K562 (cell line): Measurements from ENCODE around the gene PDPK1. TPM values are rescaled to one million over a fixed set of nuclear protein-coding genes. Genes with fewer than 3 reads are reported as not detected.

ENCODE experiments used
- ADNP ChIP-seq: fragments of 200-800 bp; sonication (Bioruptor generic); IDR thresholded peaks from 2 replicates; pipeline ENCODE4 v1.6.1; 2016; ENCODE audit warnings: missing genetic modification characterization, missing compliant biosample characterization
- ARID1B ChIP-seq: fragments of 450-650 bp; IDR thresholded peaks from 2 replicates; pipeline ENCODE4 v1.6.1; 2016; ENCODE audit warnings: antibody characterized with exemption, mild to moderate bottlenecking, inconsistent platforms
- CCAR2 ChIP-seq: fragments of 200-400 bp; formaldehyde crosslinking; IDR thresholded peaks from 2 replicates; pipeline ENCODE4 v1.6.1; 2017; ENCODE audit warnings: mild to moderate bottlenecking, low read depth, low read length
- CREM ChIP-seq: IDR thresholded peaks from 2 replicates; pipeline ENCODE4 v1.6.1; 2014; ENCODE audit warnings: antibody characterized with exemption, low read depth
- DPF2 ChIP-seq: fragments of 450-650 bp; IDR thresholded peaks from 2 replicates; pipeline ENCODE4 v1.6.1; 2016
- FOXJ2 ChIP-seq: fragments of 200-800 bp; sonication (Bioruptor generic); IDR thresholded peaks from 2 replicates; pipeline ENCODE4 v1.6.1; 2016; ENCODE audit warnings: missing genetic modification characterization, missing compliant biosample characterization
- IRF2 ChIP-seq: sonication (generic); formaldehyde crosslinking; IDR thresholded peaks from 2 replicates; pipeline ENCODE4 v1.8.1; 2022; ENCODE audit warnings: mild to moderate bottlenecking, missing genetic modification reagents
- MAFK ChIP-seq: IDR thresholded peaks from 2 replicates; pipeline ENCODE4 v1.6.1; 2011; ENCODE audit warnings: low read length, improper control_type of control experiment
- MYC ChIP-seq, 2 experiments: fragments of 250-450 bp in 1 of 2; sonication (Bioruptor Pico) in 1 of 2; IDR thresholded peaks; 2 replicates each; pipeline versions ENCODE4 v1.5.1 to v1.6.1; 2012 to 2021; ENCODE audit warnings: low read depth in 2 of 2, borderline replicate concordance in 1 of 2, improper control_type of control experiment in 1 of 2, low read length in 1 of 2, mild to moderate bottlenecking in 1 of 2, moderate library complexity in 1 of 2
- NFRKB ChIP-seq: fragments of 450-650 bp; IDR thresholded peaks from 2 replicates; pipeline ENCODE4 v1.6.1; 2016; ENCODE audit warnings: low read depth
- NRF1 ChIP-seq, 2 experiments: fragments of 450-650 bp; IDR thresholded peaks in 1 of 2; conservative IDR thresholded peaks in 1 of 2; 2 replicates each; pipeline ENCODE4 v1.6.1; 2014; ENCODE audit warnings: mild to moderate bottlenecking in 2 of 2
- PHF21A ChIP-seq: fragments of 450-650 bp; IDR thresholded peaks from 2 replicates; pipeline ENCODE4 v1.6.1; 2017; ENCODE audit warnings: low read depth, borderline replicate concordance
- POLR2G ChIP-seq: fragments of 200-400 bp; formaldehyde crosslinking; IDR thresholded peaks from 2 replicates; pipeline ENCODE4 v1.6.1; 2017; ENCODE audit warnings: low read depth, mild to moderate bottlenecking, antibody characterized with exemption, low read length, moderate library complexity
- ZFX ChIP-seq: sonication (generic); formaldehyde crosslinking; IDR thresholded peaks from 2 replicates; pipeline ENCODE4 v1.8.0; 2022; ENCODE audit warnings: mild to moderate bottlenecking, missing genetic modification reagents, moderate library complexity
- ZNF143 ChIP-seq: sonication (generic); formaldehyde crosslinking; IDR thresholded peaks from 2 replicates; pipeline ENCODE4 v1.9.0; 2022; ENCODE audit warnings: mild to moderate bottlenecking, missing genetic modification reagents
- polyA plus RNA-seq, 8 experiments: library from polyadenylated mRNA; depleted of rRNA in 4 of 8; stranded (reverse) in 5 of 8; unstranded in 3 of 8; fragments of >200 nt; fragmentation: Nextera tagmentation in 2 of 8; fragmentation: Illumina TruSeq in 1 of 8; extraction: Ambion mirVana in 2 of 8; extraction: Trizol in 1 of 8; gene quantifications; 2 replicates each; pipeline versions ENCODE4 v1.2.1 to v1.2.3, GENCODE V29; 2011 to 2014; ENCODE audit warnings: inconsistent platforms in 1 of 8, missing spikeins in 1 of 8
- total RNA-seq, 7 experiments: library from RNA; depleted of rRNA in 6 of 7; stranded (reverse); fragments of >200 nt in 6 of 7; fragmentation: Illumina TruSeq in 2 of 7; extraction: Trizol in 2 of 7; gene quantifications; 2 replicates each; pipeline versions ENCODE4 v1.2.1 to v1.2.3, GENCODE V29; 2011 to 2021; ENCODE audit warnings: low replicate concordance in 1 of 7
- TF ChIP-seq, protein P1 (sequence below), 2 experiments: fragments of 450-650 bp in 1 of 2; sonication (generic) in 1 of 2; formaldehyde crosslinking in 1 of 2; IDR thresholded peaks in 1 of 2; conservative IDR thresholded peaks in 1 of 2; 2 replicates each; pipeline versions ENCODE4 v1.6.1 to v1.8.1; 2016 to 2023; ENCODE audit warnings: mild to moderate bottlenecking in 2 of 2, moderate library complexity in 2 of 2, inconsistent platforms in 1 of 2, missing genetic modification reagents in 1 of 2
- TF ChIP-seq, protein P2 (sequence below): fragments of 450-650 bp; IDR thresholded peaks from 2 replicates; pipeline ENCODE4 v1.6.1; 2016
- TF ChIP-seq, protein P3 (sequence below), 2 experiments: fragments of 450-650 bp; IDR thresholded peaks; 2 replicates each; pipeline ENCODE4 v1.6.1; 2018; ENCODE audit warnings: mild to moderate bottlenecking in 2 of 2, low read depth in 1 of 2; ENCODE audit not compliant: partially characterized antibody in 2 of 2
- TF ChIP-seq, protein P4 (sequence below): fragments of 200-800 bp; sonication (Bioruptor generic); IDR thresholded peaks from 2 replicates; pipeline ENCODE4 v1.6.1; 2017; ENCODE audit warnings: missing genetic modification characterization, missing compliant biosample characterization

Gene PDPK1
- total and polyA plus RNA-seq, 9 of the 15 experiments (the other 6 are each of a cell fraction or from before 2014, with no cell fraction given), result 4.0 to 37.2 (median 18.7) TPM

DNA sequence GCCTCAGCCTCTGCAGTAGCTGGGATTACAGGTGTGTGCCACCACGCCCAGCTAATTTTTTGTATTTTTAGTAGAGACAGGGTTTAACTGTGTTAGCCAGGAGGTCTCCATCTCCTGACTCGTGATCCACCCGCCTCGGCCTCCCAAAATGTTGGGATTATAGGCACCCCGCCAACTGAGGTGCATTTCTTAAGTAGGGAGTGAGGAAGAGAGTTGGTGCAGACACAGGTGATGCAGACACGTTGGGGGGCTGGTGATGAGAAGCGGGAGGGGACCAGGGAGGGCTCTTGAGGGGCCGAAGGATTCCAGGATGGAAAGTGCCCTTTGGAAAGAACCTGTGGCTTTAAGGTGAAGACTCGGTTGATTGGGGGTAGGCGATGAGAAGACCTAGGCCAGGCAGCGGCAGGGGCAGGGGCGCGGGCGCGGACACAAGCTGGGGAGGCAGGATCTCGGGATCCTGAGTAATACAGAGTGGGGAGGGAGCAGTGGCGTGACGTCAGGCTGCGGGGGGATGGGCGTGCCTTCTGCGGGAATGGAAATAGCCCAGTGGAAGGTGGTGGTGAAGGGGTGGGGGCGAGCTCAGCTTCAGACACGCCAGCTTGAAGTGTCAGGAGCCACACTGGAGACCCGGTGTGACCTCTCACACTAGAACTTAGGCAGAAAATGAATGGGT lies 26.6 kb upstream of the PDPK1 start (continued):
- TF ChIP-seq CREM, result peak; percentile 97
- 0 out of 2 replicates have a peak, but pooled peaks have one; percentile 29 for TF ChIP-seq NFRKB
- 0 out of 2 replicates have a peak, but pooled peaks have one; percentile 43 for TF ChIP-seq ZFX (CRISPR knock-in tag)
- no peak for TF ChIP-seq ADNP
- TF ChIP-seq, protein P1, sequence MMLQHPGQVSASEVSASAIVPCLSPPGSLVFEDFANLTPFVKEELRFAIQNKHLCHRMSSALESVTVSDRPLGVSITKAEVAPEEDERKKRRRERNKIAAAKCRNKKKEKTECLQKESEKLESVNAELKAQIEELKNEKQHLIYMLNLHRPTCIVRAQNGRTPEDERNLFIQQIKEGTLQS (IDR thresholded peaks at IDR 0.05), result peak; percentile 83
- TF ChIP-seq, protein P1 (CRISPR knock-in tag; conservative IDR thresholded peaks at IDR 0.05), result no peak
- no peak for TF ChIP-seq IRF2 (CRISPR knock-in tag)
- TF ChIP-seq, protein P2, sequence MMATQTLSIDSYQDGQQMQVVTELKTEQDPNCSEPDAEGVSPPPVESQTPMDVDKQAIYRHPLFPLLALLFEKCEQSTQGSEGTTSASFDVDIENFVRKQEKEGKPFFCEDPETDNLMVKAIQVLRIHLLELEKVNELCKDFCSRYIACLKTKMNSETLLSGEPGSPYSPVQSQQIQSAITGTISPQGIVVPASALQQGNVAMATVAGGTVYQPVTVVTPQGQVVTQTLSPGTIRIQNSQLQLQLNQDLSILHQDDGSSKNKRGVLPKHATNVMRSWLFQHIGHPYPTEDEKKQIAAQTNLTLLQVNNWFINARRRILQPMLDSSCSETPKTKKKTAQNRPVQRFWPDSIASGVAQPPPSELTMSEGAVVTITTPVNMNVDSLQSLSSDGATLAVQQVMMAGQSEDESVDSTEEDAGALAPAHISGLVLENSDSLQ, result no peak; the same call in 1 of the 2 replicates
- no peak for TF ChIP-seq FOXJ2
- TF ChIP-seq DPF2, result peak; percentile 46
- 0 out of 2 replicates have a peak, but pooled peaks have one; percentile 38 for TF ChIP-seq PHF21A
- TF ChIP-seq CCAR2, result no peak
- peak; percentile 18 to 36; a peak in 2 of 4 replicates for TF ChIP-seq NRF1 (conservative IDR thresholded peaks at IDR 0.05 in 1 of 2, IDR thresholded peaks at IDR 0.05 in 1 of 2)
- TF ChIP-seq ARID1B, result peak; percentile 26
- no peak for TF ChIP-seq ZNF143 (CRISPR knock-in tag)
- 0 out of 2 replicates have a peak, but pooled peaks have one; percentile 26 for TF ChIP-seq MYC (IDR thresholded peaks at IDR 0.05; ENCODE audit: low read depth, low read length)
- no peak for TF ChIP-seq MYC (CRISPR knock-in tag; IDR thresholded peaks at IDR 0.05; ENCODE audit: borderline replicate concordance, low read depth)
- no peak for TF ChIP-seq MAFK
- TF ChIP-seq, protein P3, sequence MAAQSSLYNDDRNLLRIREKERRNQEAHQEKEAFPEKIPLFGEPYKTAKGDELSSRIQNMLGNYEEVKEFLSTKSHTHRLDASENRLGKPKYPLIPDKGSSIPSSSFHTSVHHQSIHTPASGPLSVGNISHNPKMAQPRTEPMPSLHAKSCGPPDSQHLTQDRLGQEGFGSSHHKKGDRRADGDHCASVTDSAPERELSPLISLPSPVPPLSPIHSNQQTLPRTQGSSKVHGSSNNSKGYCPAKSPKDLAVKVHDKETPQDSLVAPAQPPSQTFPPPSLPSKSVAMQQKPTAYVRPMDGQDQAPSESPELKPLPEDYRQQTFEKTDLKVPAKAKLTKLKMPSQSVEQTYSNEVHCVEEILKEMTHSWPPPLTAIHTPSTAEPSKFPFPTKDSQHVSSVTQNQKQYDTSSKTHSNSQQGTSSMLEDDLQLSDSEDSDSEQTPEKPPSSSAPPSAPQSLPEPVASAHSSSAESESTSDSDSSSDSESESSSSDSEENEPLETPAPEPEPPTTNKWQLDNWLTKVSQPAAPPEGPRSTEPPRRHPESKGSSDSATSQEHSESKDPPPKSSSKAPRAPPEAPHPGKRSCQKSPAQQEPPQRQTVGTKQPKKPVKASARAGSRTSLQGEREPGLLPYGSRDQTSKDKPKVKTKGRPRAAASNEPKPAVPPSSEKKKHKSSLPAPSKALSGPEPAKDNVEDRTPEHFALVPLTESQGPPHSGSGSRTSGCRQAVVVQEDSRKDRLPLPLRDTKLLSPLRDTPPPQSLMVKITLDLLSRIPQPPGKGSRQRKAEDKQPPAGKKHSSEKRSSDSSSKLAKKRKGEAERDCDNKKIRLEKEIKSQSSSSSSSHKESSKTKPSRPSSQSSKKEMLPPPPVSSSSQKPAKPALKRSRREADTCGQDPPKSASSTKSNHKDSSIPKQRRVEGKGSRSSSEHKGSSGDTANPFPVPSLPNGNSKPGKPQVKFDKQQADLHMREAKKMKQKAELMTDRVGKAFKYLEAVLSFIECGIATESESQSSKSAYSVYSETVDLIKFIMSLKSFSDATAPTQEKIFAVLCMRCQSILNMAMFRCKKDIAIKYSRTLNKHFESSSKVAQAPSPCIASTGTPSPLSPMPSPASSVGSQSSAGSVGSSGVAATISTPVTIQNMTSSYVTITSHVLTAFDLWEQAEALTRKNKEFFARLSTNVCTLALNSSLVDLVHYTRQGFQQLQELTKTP (IDR thresholded peaks at IDR 0.05; ENCODE audit: low read depth in 1 of 2, partially characterized antibody in 2 of 2), result peak in 1 of 2 experiments; percentile 87
- TF ChIP-seq, protein P4, sequence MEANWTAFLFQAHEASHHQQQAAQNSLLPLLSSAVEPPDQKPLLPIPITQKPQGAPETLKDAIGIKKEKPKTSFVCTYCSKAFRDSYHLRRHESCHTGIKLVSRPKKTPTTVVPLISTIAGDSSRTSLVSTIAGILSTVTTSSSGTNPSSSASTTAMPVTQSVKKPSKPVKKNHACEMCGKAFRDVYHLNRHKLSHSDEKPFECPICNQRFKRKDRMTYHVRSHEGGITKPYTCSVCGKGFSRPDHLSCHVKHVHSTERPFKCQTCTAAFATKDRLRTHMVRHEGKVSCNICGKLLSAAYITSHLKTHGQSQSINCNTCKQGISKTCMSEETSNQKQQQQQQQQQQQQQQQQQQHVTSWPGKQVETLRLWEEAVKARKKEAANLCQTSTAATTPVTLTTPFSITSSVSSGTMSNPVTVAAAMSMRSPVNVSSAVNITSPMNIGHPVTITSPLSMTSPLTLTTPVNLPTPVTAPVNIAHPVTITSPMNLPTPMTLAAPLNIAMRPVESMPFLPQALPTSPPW (CRISPR knock-in tag), result peak; percentile 89
- 0 out of 2 replicates have a peak, but pooled peaks have one; percentile 29 for TF ChIP-seq POLR2G
